OCI-LY3 (cell line): ENCODE measurements around the gene LRP5.

Experiments
- H2AFZ ChIP-seq: fragments of 200-600, 300-600 bp; shearing (Covaris generic); 2 replicates; pipeline ENCODE4 v1.6.0; 2014; ENCODE audit warnings: antibody characterized with exemption, low read depth, low read length
- H3K27ac ChIP-seq: fragments of 200-600, 300-600 bp; sonication (generic); 2 replicates; pipeline ENCODE4 v1.5.1; 2014; ENCODE audit warnings: mild to moderate bottlenecking, low read length, moderate library complexity, mixed read lengths
- H3K27me3 ChIP-seq: fragments of 200-600, 300-600 bp; sonication (generic); 2 replicates; pipeline ENCODE4 v1.6.1; 2014; ENCODE audit warnings: low read depth, low read length, mixed read lengths
- H3K36me3 ChIP-seq: fragments of 200-600, 300-600 bp; sonication (generic); replicated peaks from 2 replicates; pipeline ENCODE3; 2014; ENCODE audit warnings: low read depth, low read length, mixed read lengths
- H3K4me1 ChIP-seq: fragments of 300-600, 200-600 bp; sonication (generic); 2 replicates; pipeline ENCODE4 v1.6.1; 2014; ENCODE audit warnings: low read length, mixed read lengths
- H3K4me2 ChIP-seq: fragments of 200-600, 300-600 bp; sonication (generic); 2 replicates; pipeline ENCODE4 v1.6.1; 2014; ENCODE audit warnings: low read length, mixed read lengths
- H3K4me3 ChIP-seq: fragments of 300-600, 200-600 bp; sonication (generic); 2 replicates; pipeline ENCODE4 v1.5.1; 2014; ENCODE audit warnings: antibody characterized with exemption, mild to moderate bottlenecking, low read length, moderate library complexity
- H3K79me2 ChIP-seq: fragments of 300-600, 200-600 bp; shearing (Covaris generic); 2 replicates; pipeline ENCODE4 v1.6.1; 2014; ENCODE audit warnings: mild to moderate bottlenecking, low read length, mixed read lengths
- H3K9ac ChIP-seq: fragments of 300-600, 200-600 bp; shearing (Covaris generic); 2 replicates; pipeline ENCODE4 v1.6.0; 2014; ENCODE audit warnings: mild to moderate bottlenecking, low read length, moderate library complexity
- H3K9me3 ChIP-seq: fragments of 200-600, 300-600 bp; shearing (Covaris generic); 2 replicates; pipeline ENCODE4 v1.6.1; 2014; ENCODE audit warnings: low read length, mixed read lengths; ENCODE audit not compliant: insufficient read depth
- H4K20me1 ChIP-seq: fragments of 200-600, 300-600 bp; sonication (generic); 2 replicates; pipeline ENCODE4 v1.6.1; 2016; ENCODE audit warnings: low read length, mixed read lengths; ENCODE audit not compliant: insufficient read depth
- CTCF ChIP-seq: fragments of 200-600, 300-600 bp; sonication (generic); IDR thresholded peaks from 2 replicates; pipeline ENCODE4 v1.5.1; 2014; ENCODE audit warnings: antibody characterized with exemption, low read length, low read depth
- EZH2phosphoT487 ChIP-seq: fragments of 200-600 bp; shearing (Covaris generic); IDR thresholded peaks from 2 replicates; pipeline ENCODE4 v1.6.1; 2018; ENCODE audit warnings: antibody characterized with exemption, mixed run types, low read depth

The LRP5 gene

GRCh38 chr11:68416070-68416578 is 103.7 kb downstream of the LRP5 start:
- peaks cover 6% of the 10 kb centered on the region; the same call in 1 of the 2 replicates for H3K79me2 ChIP-seq
- H3K36me3 ChIP-seq, result peaks cover 62% of the 10 kb centered on the region
- H3K27ac ChIP-seq, result peak overlapping the region; percentile 76; the same call in 1 of the 2 replicates
- H3K4me2 ChIP-seq, result peak overlapping the region; percentile 99
- no peak for TF ChIP-seq CTCF
- TF ChIP-seq EZH2phosphoT487, result no peak
- H3K4me3 ChIP-seq, result peak overlapping the region; percentile 72; the same call in 1 of the 2 replicates
- no peak overlapping the region for H2AFZ ChIP-seq
- H3K9ac ChIP-seq, result no peak overlapping the region
- no peaks in the 10 kb centered on the region for H3K9me3 ChIP-seq
- H4K20me1 ChIP-seq, result peaks cover 2% of the 10 kb centered on the region; the same call in 1 of the 2 replicates
- H3K4me1 ChIP-seq, result peaks cover 57% of the 10 kb centered on the region
- H3K27me3 ChIP-seq, result no peaks in the 10 kb centered on the region

GRCh38 chr11:68418648-68419047 is 106.3 kb downstream of the LRP5 start:
- Histone ChIP-seq H3K79me2 (peaks cover 6% of the 10 kb centered on the region; the same call in 1 of the 2 replicates), H3K27me3 (no peaks in the 10 kb centered on the region), H4K20me1 (peaks cover 2% of the 10 kb centered on the region; the same call in 1 of the 2 replicates), H3K36me3 (peaks cover 41% of the 10 kb centered on the region), H3K4me1 (peaks cover 33% of the 10 kb centered on the region), H3K4me2 (no peak overlapping the region), H3K27ac (no peak overlapping the region), H3K4me3 (no peak overlapping the region), H3K9ac (no peak overlapping the region), H2AFZ (no peak overlapping the region), H3K9me3 (no peaks in the 10 kb centered on the region)
- TF ChIP-seq EZH2phosphoT487, result no peak

- Histone ChIP-seq H3K36me3 (peaks cover 26% of the 10 kb centered on the region), H4K20me1 (peaks cover 2% of the 10 kb centered on the region; the same call in 1 of the 2 replicates), H3K79me2 (peaks cover 6% of the 10 kb centered on the region; the same call in 1 of the 2 replicates), H3K9ac (no peak overlapping the region), H3K27ac (no peak overlapping the region), H3K4me3 (no peak overlapping the region), H3K4me2 (no peak overlapping the region), H3K9me3 (no peaks in the 10 kb centered on the region), H2AFZ (no peak overlapping the region), H3K27me3 (no peaks in the 10 kb centered on the region), H3K4me1 (peaks cover 21% of the 10 kb centered on the region)
- no peak for TF ChIP-seq EZH2phosphoT487
- no peak for TF ChIP-seq CTCF
Observed at GRCh38 chr11:68420171-68420570, 107.8 kb downstream of the LRP5 start.

DNA sequence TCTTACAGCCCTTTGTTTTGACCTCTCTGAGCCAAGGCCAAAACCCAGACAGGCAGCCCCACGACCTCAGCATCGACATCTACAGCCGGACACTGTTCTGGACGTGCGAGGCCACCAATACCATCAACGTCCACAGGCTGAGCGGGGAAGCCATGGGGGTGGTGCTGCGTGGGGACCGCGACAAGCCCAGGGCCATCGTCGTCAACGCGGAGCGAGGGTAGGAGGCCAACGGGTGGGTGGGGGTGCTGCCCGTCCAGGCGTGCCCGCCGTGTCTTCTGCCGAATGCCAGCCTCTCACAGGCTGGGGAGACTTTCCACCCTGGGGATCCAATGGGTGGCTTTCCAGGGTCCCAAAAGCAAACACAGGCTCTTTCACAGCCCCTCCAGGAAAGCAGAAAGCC is 111.1 kb downstream of the LRP5 start:
- Histone ChIP-seq H3K9ac (no peak overlapping the region), H4K20me1 (no peaks in the 10 kb centered on the region; the same call in 1 of the 2 replicates), H3K27me3 (no peaks in the 10 kb centered on the region), H3K79me2 (peaks cover 3% of the 10 kb centered on the region; the same call in 1 of the 2 replicates), H3K4me3 (no peak overlapping the region), H3K4me1 (no peaks in the 10 kb centered on the region), H3K9me3 (no peaks in the 10 kb centered on the region), H3K4me2 (no peak overlapping the region), H3K36me3 (peaks cover 40% of the 10 kb centered on the region), H2AFZ (no peak overlapping the region), H3K27ac (no peak overlapping the region)
- TF ChIP-seq EZH2phosphoT487, result no peak
- TF ChIP-seq CTCF, result no peak
